NCI-H2227 (cell line): ENCODE measurements around the gene NSUN4.
"Not testable (repeated sequence)": the region's sequence is repeated elsewhere in the genome, so short reads cannot be mapped to it uniquely, and the experiment has no call there.

Experiments used
- DNase-seq: peaks from one replicate; lab custom pipeline; 2025; ENCODE audit not compliant: unreplicated experiment; lab: John Stamatoyannopoulos, UW

NSUN4 gene

GRCh38 chr1:46364612-46365011 lies 24.0 kb downstream of the NSUN4 start:
- DNase-seq: no peak

DNA sequence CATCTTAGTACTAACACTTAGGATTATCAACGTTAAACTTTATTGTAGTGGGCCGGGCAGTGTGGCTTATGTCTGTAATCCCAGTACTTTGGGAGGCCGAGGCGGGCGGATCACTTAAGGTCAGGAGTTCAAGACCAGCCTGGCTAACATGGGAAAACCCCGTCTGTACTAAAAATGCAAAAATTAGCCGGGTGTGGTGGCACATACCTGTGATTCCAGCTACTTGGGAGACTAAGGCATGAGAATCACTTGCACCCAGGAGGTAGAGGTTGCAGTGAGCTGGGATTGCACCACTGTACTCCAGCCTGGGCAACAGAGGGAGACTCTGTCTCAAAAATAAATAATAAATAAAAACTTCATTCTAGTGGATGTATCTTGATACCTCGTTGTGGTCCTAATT lies 25.2 kb downstream of the NSUN4 start:
- DNase-seq: not testable (repeated sequence)

DNA sequence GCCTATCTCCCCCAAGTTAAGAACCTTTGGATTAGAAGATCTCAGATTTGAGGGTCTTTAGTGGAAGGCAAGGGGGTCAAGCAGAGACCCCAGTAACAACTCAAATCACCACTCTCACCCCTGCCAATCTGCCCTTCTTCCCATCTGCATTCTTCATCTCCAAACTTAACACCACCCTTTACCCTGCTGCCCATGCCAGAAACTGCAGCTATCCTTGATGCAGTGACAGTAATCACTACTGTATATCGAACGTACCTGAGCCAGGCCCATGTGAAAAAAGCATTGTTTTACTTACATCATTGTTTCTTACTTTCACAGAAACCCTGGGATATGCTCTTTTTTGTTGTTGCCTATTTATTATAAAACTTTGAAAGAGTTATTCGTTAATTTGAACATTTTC lies 26.5 kb downstream of the NSUN4 start:
- DNase-seq: no peak

DNA sequence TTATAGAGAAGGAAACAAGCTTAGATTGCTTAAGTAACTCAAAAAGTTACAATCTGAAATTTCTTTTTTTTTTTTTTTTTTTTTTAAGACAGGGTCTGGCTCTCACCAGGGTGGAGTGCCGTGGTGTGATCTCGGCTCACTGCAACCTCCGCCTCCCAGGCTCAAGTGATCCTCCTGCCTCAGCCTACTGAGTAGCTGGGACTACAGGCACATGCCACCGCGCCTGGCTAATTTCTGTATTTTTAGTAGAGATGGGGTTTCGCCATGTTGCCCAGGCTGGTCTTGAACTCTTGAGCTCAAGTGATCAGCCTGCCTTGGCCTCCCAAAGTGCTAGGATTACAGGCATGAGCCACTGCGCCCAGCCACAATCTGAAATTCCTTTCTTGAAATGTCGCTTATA lies 27.1 kb downstream of the NSUN4 start:
- DNase-seq: not testable (repeated sequence)

DNA sequence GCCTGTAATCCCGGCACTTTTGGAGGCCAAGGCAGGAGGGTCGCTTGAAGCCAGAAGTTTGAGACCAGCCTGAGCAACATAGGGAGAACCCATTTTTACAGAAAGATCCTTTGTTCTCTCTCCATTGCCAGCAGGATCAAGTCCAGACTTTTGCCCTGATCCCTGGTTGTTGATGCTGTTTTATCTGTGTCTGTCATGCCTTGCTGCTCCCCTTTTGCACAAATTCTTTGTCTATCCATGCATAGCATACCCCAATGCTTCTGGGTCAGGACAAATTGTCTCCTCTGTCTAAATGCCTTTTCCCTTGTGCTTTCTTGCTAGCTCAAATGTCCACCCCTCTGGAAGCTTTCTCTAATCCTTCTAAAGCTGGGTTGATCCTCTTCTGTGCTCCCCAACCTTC lies 28.2 kb downstream of the NSUN4 start:
- no peak for DNase-seq

DNA sequence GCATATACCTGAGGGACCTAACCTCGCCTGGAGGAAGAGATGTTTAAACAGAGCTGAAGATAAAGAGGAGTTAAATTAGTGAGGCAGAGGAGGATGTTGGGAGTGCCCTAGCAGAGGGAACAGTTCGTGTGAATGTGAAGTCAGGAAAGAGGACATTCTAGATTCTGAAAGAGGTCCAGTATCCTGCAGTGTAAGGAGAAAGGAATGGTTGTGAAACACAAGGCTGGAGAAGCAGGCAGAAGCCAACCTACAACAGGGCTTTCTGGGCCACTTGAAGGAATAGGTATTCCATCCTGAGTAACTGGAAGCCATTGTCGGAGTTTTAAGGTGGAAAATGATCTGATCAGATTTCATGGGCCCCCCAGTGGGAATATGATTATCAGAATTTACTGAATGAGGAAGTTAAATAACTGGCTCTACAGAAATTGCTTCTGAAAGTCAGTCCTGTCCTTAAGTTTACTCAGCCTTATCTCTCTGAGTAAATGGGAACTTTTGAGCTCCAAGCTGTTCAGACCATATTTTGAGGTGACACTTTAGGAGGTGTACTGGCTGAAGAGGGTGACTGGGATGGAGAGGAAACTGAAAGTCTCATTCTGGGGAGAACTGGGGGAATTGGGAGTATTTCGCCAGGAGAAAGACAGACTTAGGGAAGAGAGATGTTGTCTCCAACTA lies 29.1 kb downstream of the NSUN4 start:
- no peak for DNase-seq

DNA sequence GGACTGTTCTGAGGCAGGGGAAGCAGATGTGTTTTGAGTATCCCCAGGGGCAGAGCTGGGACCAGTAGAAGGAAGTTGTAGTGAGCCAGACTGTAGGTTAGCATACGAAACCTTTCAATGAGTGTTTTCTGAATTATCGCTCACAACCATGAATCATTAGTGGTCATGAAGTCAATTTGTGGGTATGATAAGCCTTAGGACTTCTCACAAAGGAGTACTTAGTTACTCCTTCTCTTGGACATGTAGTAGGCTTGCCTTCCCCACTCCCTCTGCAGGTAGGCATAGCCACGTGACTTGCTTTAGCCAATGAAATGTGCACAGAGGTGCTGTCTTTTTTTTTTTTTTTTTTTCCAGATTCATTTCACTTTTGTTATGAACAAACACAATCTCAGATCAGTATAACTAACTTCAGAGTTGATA lies 29.6 kb downstream of the NSUN4 start:
- no peak for DNase-seq

DNA sequence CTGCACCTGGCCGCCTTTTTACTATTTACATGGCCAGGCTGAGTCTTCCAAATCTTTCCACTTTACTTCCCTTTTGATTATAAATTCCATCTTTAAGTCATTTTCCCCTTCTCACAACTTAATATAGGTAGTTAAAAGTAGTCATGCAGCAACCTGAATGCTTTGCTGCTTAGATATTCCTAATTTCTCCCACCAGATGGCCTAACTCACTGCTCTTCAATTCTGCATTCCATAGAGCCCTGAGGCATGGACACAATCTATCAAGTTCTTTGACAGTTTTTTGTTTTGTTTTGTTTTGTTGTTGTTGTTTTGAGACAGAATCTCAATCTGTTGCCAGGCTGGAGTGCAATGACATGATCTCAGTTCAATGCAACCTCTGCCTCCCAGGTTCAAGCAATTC lies 31.8 kb downstream of the NSUN4 start:
- DNase-seq: no peak

DNA sequence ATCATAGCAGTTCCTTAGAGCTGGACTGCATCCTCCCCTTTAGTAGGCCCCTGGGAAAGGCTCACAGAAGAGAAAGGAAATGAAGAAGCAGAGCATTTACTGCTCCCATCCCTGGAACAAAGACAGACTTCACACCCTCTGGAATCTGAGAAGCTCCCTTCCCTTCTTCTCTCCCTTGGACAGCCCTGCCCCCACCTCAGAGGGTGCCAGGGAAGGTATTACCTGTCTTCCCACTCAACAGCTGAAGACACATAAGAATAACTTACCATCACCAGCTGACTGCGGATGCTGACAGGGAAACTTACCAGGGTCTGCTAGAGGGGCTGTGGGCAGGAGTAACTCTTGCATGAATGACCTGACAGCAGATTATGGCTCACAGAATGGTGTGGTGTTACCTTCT lies 39.4 kb downstream of the NSUN4 start:
- DNase-seq: no peak

- DNase-seq: no peak
Observed at GRCh38 chr1:46380508-46380907, 39.9 kb downstream of the NSUN4 start.

DNA sequence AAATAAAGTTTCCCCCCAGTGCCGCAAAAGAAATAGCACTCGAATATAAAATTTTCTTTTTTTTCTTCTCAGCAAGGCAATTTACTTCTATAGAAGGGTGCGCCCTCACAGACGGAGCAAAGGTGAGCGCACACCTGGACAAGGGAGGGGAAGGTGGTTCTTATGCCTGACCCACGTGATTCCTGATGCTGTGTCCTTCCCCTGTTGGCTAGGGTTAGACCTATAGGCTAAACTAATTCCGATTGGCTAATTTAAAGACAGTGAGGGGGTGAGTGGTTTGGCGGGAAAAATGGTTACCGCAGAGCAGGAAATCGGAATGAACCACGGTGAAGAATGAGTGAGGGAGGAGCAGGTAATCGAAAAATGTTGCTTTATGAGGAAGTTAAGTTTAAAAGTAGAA lies 52.9 kb downstream of the NSUN4 start:
- no peak for DNase-seq

DNA sequence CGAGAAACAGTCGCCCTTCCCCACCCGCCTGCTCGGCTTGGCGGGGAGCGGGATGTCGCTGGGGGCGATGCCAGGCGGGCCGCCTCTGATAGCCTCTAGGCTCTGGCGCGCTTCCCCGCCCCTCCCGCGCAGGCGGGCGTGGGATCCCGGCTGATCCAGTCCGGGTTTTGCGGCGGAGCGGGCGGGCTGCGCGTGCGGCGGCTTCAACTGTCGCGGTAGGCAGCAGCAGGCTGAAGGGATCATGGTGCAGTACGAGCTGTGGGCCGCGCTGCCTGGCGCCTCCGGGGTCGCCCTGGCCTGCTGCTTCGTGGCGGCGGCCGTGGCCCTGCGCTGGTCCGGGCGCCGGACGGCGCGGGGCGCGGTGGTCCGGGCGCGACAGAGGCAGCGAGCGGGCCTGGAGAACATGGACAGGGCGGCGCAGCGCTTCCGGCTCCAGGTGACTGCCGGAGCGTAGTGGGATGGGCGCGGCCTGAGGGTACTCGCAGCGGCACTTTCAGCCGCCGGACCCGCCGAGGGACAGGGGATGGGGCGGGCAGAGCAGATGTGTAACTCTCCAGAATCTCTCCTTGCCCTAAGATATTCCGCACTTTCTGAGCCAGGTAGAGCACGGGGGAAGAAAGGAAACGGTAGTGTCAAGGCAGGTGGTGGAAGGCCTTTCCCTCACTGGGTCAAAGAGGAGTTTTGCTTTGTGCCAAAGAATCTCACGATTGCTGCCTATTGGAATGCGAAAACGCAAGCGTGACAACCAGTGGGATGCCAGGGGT lies 53.7 kb downstream of the NSUN4 start, which contains the start of gene FAAH:
Gene FAAH, plus strand, starts transcription at position 210 of the 764 bp plus-strand sequence. Its CDS starts 32 bp downstream, at position 242.
- DNase-seq: peak; percentile 90

GRCh38 chr1:46394872-46395465 lies 54.4 kb downstream of the NSUN4 start:
- no peak for DNase-seq

DNA sequence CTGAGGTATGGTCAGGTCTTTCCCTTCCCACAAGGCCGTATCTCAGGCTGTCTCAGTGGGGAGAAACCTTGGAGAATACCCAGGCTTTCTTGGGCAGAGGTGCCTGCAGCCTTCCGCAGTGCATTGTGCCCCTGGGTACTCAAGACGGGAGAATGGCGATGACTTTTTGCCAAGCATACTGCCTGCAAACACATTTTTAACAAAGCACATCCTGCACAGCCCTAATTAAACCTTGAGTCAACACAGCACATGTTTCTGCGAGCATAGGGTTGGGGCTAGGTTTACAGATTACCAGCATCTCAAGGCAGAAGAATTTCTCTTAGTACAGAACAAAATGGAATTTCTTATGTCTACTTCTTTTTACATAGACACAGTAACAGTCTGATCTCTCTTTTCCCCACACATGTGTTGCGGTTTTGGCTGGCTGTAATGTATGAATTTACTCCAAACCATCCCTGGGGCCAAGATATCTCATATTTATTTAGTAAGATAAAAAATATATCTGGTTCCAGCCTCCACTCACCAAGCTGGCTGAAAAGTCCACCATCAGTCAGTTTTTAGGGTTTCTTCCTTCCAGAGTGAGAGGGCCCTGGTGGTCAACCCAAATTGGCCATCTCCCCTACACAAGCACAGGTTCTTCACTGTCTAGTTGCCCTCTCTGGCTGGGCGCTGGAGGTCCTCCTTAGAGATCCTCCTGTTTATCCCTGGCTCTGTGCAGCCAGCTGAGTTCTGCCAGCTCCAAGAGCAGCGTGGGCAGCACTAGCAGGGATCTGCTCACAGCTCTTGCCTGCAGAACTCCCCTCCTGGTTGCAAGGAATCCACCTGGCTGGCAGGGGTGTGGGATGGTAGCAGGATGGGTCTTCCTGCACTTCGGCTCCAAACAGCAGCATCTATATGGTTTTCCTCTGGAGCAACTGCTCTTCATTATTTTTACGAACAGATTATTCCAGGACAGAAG lies 56.1 kb downstream of the NSUN4 start:
- DNase-seq: no peak

GRCh38 chr1:46399307-46399706 lies 58.7 kb downstream of the NSUN4 start:
- DNase-seq: peak; percentile 20

GRCh38 chr1:46400421-46400820 lies 59.8 kb downstream of the NSUN4 start:
- no peak for DNase-seq

GRCh38 chr1:46401154-46401913 lies 60.7 kb downstream of the NSUN4 start:
- no peak for DNase-seq

DNA sequence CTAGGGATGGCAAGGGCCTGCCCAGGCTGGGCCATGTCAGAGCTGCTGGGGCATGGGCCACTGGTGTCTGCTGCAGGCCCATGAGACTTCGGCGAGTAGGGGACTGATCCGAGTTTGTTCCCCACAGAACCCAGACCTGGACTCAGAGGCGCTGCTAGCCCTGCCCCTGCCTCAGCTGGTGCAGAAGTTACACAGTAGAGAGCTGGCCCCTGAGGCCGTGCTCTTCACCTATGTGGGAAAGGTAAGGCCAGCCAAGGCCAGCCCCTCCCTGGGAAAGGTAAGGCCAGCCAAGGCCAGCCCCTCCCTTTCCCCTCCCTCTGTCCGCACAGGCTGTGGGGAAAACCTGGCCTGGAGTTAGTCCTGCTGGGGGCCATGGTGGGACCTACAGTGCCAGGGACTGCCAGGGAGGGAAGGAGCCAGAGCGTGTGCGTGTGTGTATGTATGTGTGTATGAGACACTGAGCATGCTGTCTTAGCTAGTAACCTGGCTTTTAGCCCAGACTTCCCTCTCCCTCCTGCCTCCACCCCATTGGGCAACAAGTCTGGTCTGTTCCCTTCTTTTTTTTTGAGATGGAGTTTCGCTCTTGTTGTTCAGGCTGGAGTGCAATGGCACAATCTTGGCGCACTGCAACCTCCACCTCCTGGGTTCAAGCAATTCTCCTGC lies 61.5 kb downstream of the NSUN4 start:
- peak; percentile 66 for DNase-seq

- DNase-seq: no peak
Observed at GRCh38 chr1:46403916-46404315, 63.3 kb downstream of the NSUN4 start.
